Transverse colon (tissue), 4 donors: ENCODE measurements around the gene CORT. TPM values are rescaled to one million over a fixed set of nuclear protein-coding genes. Genes with fewer than 3 reads are reported as not detected.
"Not testable (repeated sequence)": the region's sequence is repeated elsewhere in the genome, so short reads cannot be mapped to it uniquely, and the experiment has no call there.

Experiments used
- DNase-seq: peaks from one replicate; pipeline ENCODE4 v3.0.0-alpha.2; 2019
- H3K27ac ChIP-seq, 4 donors: fragments of 200-600 bp; sonication (generic); 2 replicates each; pipeline ENCODE4 v1.5.1; 2016 to 2018; ENCODE audit warnings: inconsistent platforms in 4 of 4
- H3K27me3 ChIP-seq: fragments of 200-600 bp; sonication (generic); 2 replicates; pipeline ENCODE4 v1.5.1; 2017; ENCODE audit warnings: inconsistent platforms
- H3K36me3 ChIP-seq, 4 donors: fragments of 200-600 bp; sonication (generic); 2 replicates each; pipeline ENCODE4 v1.5.1; 2017 to 2019; ENCODE audit warnings: inconsistent platforms in 4 of 4
- H3K4me1 ChIP-seq, 4 donors: fragments of 200-600 bp; sonication (generic); 2 replicates each; pipeline ENCODE4 v1.5.1; 2017 to 2020; ENCODE audit warnings: inconsistent platforms in 4 of 4
- H3K4me3 ChIP-seq, 4 donors: fragments of 200-600 bp; sonication (generic); 1 replicate in 1 of 4; 2 replicates in 3 of 4; pipeline versions ENCODE4 v1.5.1 to v1.6.1; 2017 to 2019; ENCODE audit warnings: inconsistent platforms in 4 of 4
- H3K9me3 ChIP-seq, 2 donors: fragments of 200-600 bp; sonication (generic); 2 replicates each; pipeline ENCODE4 v1.5.1; 2017 to 2019; ENCODE audit warnings: inconsistent platforms in 2 of 2
- EP300 ChIP-seq: sonication (generic); formaldehyde crosslinking; IDR thresholded peaks from one replicate; pipeline ENCODE4 v1.6.1; 2017; ENCODE audit warnings: antibody characterized with exemption, low read depth
- POLR2A ChIP-seq: fragments of 450-650 bp; IDR thresholded peaks from one replicate; pipeline ENCODE4 v1.6.1; 2016; ENCODE audit warnings: antibody characterized with exemption, mild to moderate bottlenecking, moderate library complexity
- POLR2AphosphoS5 ChIP-seq, 3 donors: sonication (generic); formaldehyde crosslinking; IDR thresholded peaks; one replicate each; pipeline ENCODE4 v1.6.1; 2016; ENCODE audit warnings: antibody characterized with exemption in 3 of 3
- WGBS, 2 donors: methylation state at CpG; one replicate each; pipeline ENCODE4 v1.1.5; 2018; ENCODE audit warnings: low coverage in 1 of 2; 5-methylcytosine and 5-hydroxymethylcytosine counted together
- in situ Hi-C, 4 donors: fragments of 200-750 bp; cut with MboI; loops; one replicate each; pipeline versions ENCODE4 v1.15.0 to v1.15.1; 2017; ENCODE audit warnings: low sequenced_read_pairs in 3 of 4, low pct_ligation_motif_present in 1 of 4, low pct_unique_long_range_greater_than_20kb in 1 of 4
- intact Hi-C: fragments of 100-400 bp; cut with DNase I; formaldehyde crosslinking; loops from one replicate; pipeline ENCODE4 v1.15.1; 2023; ENCODE audit warnings: low total_unique reads
- total RNA-seq, 4 donors: library from RNA; depleted of rRNA; stranded (reverse); fragments of >200 nt; gene quantifications; one replicate each; pipeline ENCODE4 v1.1.0, GENCODE V29; 2016
- TF ChIP-seq, protein P1 (sequence below), 5 experiments: fragments of 200-600 bp in 3 of 5; fragments of 450-650 bp in 2 of 5; sonication (generic) in 3 of 5; IDR thresholded peaks; 1 replicate in 2 of 5; 2 replicates in 3 of 5; pipeline ENCODE4 v1.5.1; 2016 to 2017; ENCODE audit warnings: antibody characterized with exemption in 5 of 5, inconsistent platforms in 3 of 5, mild to moderate bottlenecking in 2 of 5, moderate library complexity in 1 of 5

The CORT gene
- total RNA-seq, 4 donors from 2014 or later, result 1.1 to 6.4 (median 2.6) TPM; not detected in 1

DNA sequence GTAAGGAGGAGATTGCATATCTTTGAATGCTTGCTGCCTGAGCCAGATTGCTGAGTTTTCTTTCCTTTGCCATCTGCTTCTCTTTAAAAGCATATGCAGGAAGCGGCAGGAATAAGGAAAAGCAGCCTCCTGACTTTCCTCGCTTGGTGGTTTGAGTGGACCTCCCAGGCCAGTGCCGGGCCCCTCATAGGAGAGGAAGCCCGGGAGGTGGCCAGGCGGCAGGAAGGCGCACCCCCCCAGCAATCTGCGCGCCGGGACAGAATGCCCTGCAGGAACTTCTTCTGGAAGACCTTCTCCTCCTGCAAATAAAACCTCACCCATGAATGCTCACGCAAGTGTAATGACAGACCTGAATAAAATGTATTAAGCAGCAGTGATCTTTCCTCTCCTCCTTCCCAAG is 1.5 kb downstream of the CORT start:
- Histone ChIP-seq H3K4me3 (no peak overlapping the region), H3K27me3 (no peaks in the 10 kb centered on the region), H3K36me3 (no peaks in the 10 kb centered on the region), H3K4me1 (no peaks in the 10 kb centered on the region), H3K9me3 (no peaks in the 10 kb centered on the region), H3K27ac (no peak overlapping the region)
- TF ChIP-seq POLR2A, result no peak
- no peak for TF ChIP-seq POLR2AphosphoS5 (IDR thresholded peaks at IDR 0.05)
- TF ChIP-seq EP300, result no peak
- TF ChIP-seq, protein P1, sequence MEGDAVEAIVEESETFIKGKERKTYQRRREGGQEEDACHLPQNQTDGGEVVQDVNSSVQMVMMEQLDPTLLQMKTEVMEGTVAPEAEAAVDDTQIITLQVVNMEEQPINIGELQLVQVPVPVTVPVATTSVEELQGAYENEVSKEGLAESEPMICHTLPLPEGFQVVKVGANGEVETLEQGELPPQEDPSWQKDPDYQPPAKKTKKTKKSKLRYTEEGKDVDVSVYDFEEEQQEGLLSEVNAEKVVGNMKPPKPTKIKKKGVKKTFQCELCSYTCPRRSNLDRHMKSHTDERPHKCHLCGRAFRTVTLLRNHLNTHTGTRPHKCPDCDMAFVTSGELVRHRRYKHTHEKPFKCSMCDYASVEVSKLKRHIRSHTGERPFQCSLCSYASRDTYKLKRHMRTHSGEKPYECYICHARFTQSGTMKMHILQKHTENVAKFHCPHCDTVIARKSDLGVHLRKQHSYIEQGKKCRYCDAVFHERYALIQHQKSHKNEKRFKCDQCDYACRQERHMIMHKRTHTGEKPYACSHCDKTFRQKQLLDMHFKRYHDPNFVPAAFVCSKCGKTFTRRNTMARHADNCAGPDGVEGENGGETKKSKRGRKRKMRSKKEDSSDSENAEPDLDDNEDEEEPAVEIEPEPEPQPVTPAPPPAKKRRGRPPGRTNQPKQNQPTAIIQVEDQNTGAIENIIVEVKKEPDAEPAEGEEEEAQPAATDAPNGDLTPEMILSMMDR (IDR thresholded peaks at IDR 0.05), result no peak
- no peak for DNase-seq
- intact Hi-C loops (no loop called here), in situ Hi-C loops (no loop called here)
- WGBS, 2 donors, result 23 to 60% methylated on average over 1 to 10 of the region's 10 CpGs

DNA sequence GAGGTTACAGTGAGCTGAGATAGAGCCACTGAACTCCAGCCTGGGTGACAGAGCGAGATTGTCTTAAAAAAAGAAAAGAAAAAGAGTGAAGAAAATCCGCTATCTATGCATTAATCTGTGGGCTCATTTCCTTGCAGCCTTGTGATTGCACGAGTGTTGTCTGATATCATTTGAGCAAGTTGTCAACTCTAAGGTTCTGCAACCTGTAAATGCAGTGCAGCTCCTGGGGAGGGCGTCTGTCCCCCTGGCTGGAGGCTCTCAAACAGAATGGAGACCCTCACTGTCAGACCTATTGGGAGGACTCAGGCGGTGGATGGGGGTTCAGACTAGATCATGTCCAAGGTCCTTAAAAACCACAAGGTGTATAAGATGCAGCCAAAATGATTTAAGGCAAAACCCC is 6.2 kb downstream of the CORT start:
- DNase-seq, result no peak
- Histone ChIP-seq H3K27ac (no peak overlapping the region), H3K4me3 (no peak overlapping the region), H3K36me3 (no peaks in the 10 kb centered on the region), H3K9me3 (no peaks in the 10 kb centered on the region), H3K27me3 (no peaks in the 10 kb centered on the region), H3K4me1 (no peaks in the 10 kb centered on the region)
- in situ Hi-C loops, result no loop called here
- intact Hi-C loops, result no loop called here
- no peak for TF ChIP-seq POLR2AphosphoS5 (IDR thresholded peaks at IDR 0.05)
- TF ChIP-seq, protein P1 (IDR thresholded peaks at IDR 0.05), result no peak
- no peak for TF ChIP-seq EP300
- TF ChIP-seq POLR2A, result no peak
- 80 to 89% methylated on average over 2 to 5 of the region's 5 CpGs for WGBS, 2 donors

DNA sequence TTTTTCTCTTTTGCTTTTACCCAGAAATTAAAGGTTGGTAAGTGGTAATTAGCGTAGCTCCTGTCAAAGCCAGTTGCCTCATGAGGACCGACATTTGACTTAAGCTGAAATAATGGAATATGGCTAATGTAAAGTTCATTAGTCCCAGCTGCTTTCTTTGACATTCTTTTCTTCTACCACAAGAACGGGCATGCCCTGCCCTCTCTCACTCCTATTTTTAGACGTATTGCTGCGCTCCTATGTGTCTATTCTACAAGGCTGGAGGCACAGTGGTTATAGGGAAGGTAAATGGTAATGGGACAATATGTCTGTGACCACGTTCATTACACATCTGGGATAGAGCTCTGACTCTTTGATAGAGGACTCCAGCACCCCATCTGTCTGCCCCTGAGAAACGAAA is 6.8 kb downstream of the CORT start:
- Histone ChIP-seq H3K36me3 (peaks cover 0 to 4% (median 0%) of the 10 kb centered on the region in 4 donors), H3K9me3 (no peaks in the 10 kb centered on the region), H3K27ac (no peak overlapping the region), H3K4me3 (no peak overlapping the region), H3K27me3 (no peaks in the 10 kb centered on the region), H3K4me1 (no peaks in the 10 kb centered on the region)
- TF ChIP-seq POLR2AphosphoS5 (IDR thresholded peaks at IDR 0.05), result no peak
- no peak for TF ChIP-seq POLR2A
- TF ChIP-seq, protein P1 (IDR thresholded peaks at IDR 0.05), result no peak
- no peak for TF ChIP-seq EP300
- DNase-seq, result no peak
- intact Hi-C loops (no loop called here), in situ Hi-C loops (no loop called here)
- 80 to 87% methylated on average over 7 of the region's 7 CpGs for WGBS, 2 donors

DNA sequence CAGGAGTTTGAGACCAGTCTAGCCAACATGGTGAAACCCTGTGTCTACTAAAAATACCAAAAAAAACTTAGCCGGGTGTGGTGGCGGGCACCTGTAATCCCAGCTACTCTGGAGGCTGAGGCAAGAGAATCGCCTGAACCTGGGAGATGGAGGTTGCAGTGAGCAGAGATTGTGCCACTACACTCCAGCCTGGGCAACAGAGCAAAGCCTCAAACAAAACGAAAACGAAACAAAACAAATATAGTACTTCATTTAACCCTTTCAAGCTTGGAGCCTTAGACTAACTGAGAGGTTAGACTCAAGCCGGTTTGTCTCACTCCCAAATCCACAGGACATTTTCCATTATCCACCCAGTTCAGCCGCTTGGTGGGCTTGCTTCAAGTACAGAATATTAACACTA is 7.6 kb downstream of the CORT start:
- H3K27ac ChIP-seq, result not testable (repeated sequence)

DNA sequence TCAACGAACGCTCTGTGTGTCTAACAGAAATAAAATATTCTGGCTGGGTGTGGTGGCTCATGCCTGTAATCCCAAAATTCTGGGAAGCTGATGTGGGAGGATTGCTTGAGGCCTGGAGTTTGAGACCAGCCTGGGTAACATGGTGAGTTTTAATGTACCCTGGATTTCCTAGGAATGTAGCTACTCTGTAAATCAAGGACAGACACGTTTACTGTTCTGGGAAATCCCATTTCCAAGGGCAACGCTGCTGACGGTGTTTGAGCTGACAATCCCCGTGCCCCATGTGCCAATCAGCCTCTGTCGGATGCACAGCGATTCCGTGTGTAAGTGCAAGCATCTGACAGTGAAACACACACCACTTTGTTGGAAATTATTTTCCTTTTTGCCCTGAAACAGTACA is 8.0 kb downstream of the CORT start:
- Histone ChIP-seq H3K4me3 (no peak overlapping the region), H3K36me3 (peaks cover 0 to 10% (median 3%) of the 10 kb centered on the region in 4 donors), H3K4me1 (no peaks in the 10 kb centered on the region), H3K27me3 (no peaks in the 10 kb centered on the region), H3K9me3 (no peaks in the 10 kb centered on the region), H3K27ac (no peak overlapping the region)
- in situ Hi-C loops (no loop called here), intact Hi-C loops (no loop called here)
- no peak for DNase-seq
- WGBS, 2 donors, result 79 to 86% methylated on average over 7 to 9 of the region's 9 CpGs
- TF ChIP-seq POLR2A, result no peak
- TF ChIP-seq EP300, result no peak
- TF ChIP-seq POLR2AphosphoS5 (IDR thresholded peaks at IDR 0.05), result no peak
- TF ChIP-seq, protein P1 (IDR thresholded peaks at IDR 0.05), result no peak

More for the DNA sequence above, 7.6 kb downstream of the CORT start:
- in situ Hi-C loops, H3K4me1 ChIP-seq, H3K9me3 ChIP-seq, intact Hi-C loops, DNase-seq, H3K36me3 ChIP-seq, H3K27me3 ChIP-seq, H3K4me3 ChIP-seq: not testable (repeated sequence)
- WGBS, 2 donors, result 63 to 100% methylated on average over 2 to 7 of the region's 7 CpGs
